NCI-H2227 (cell line): ENCODE data around the gene AKT1S1.

Experiments used
- DNase-seq: peaks from one replicate; lab custom pipeline; 2025; ENCODE audit not compliant: unreplicated experiment; lab: John Stamatoyannopoulos, UW

The AKT1S1 gene

DNA sequence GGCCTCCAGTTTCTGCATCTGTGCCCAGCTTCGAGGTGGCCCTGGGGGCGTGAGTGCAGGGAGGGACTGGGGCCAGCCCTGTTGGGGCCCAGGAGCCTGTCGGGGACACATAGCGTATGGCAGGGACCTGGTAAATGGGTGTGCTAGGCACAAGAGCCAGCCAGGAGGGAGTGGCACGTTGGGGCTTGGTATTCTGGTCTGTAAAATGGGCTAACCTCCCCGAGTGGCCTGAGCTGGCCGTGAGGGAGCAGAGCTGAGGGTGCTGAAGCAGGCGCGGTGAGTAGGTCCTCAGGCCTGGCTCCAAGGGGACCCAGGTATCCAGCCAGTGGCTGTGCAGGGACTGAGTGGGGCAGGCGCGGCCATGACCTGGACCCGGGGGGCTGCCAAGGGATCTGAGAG, 21.9 kb downstream of the AKT1S1 start:
- no peak for DNase-seq

DNA sequence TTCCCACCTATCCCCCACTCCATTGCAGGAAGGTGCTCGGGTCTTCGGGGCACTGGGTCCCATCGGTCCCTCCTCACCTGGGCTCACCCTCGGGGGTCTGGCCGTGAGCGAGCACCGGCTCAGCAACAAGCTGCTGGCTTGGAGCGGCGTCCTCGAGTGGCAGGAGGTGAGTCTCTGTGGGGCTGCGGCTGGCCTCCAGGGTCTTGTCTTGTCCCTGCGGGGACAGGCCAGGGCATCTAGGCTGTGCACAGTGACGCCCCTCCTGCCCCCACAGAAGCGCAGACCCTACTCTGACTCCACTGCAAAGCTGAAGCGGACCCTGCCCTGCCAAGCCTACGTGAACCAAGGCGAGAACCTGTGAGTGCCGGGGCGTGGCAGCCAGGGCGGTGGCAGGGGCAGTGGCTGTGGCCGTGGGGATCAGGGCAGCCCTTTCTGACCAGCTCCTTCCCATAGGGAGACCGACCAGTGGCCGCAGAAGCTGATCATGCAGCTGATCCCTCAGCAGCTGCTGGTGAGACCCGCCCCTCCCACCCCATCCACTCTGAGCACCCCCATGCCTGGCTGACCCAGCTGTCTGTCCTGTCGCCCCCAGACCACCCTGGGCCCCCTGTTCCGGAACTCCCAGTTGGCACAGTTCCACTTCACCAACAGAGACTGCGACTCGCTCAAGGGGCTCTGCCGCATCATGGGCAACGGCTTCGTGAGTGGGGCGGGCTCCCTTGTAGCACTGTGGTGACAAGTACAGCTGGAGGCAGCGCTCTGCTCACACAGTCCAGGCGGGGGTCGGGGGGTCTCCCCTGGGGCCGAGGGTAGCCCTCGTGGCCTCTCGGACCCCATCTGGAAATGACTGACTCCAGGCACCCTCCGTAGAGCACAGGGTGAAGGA, 22.5 kb downstream of the AKT1S1 start:
- DNase-seq: no peak

- DNase-seq: no peak
Measured at GRCh38 chr19:49853852-49854377, 23.2 kb downstream of the AKT1S1 start.

GRCh38 chr19:49852631-49853126, 24.5 kb downstream of the AKT1S1 start:
- no peak for DNase-seq

DNA sequence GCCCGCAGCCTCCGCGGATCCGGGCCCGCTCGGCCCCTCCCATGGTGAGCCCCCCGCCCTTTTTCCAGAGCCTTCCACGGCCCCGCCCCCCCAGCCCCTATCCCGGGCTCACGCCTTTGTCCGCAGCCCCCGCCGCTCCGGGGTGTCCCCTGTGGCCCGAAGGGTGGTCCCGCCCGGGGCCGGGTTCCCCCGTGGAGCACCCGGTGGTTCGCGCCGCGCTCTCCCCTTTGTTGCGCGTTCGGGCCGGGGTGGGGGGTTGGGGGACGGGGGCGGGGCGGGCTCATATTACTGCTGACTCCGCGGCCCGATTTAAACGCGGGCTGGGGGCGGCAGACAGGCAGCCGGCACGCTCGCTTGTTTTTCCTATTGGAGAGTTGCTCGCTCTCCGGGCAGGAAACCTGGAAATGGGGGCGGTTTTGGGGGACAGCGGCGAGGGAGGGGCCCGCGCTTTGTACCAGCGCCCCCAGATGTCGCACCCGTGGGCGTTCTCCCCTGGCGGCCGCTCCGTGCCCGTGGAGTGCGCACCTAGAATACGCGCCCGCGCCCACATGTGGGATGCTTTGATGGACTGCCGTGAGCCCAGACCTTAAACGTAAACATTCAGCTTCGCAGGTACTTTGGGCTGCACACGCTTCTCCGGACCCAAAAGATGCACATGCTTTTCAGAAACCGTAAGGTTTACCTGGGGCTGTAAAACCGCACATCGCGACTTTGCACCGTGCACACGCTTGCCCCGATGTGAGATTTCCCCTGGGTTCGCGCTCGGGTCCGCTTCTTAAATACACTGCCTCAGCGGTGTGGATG, 25.5 kb downstream of the AKT1S1 start:
- DNase-seq: peak; percentile 49

- peak; percentile 92 for DNase-seq
Measured at GRCh38 chr19:49850487-49851342, 26.4 kb downstream of the AKT1S1 start, which contains the start of gene PTOV1. Gene PTOV1, plus strand, starts transcription at chr19:49851159.

GRCh38 chr19:49850221-49850486, 27.0 kb downstream of the AKT1S1 start:
- no peak for DNase-seq

- no peak for DNase-seq
Measured at GRCh38 chr19:49849433-49850220, 27.5 kb downstream of the AKT1S1 start.

DNA sequence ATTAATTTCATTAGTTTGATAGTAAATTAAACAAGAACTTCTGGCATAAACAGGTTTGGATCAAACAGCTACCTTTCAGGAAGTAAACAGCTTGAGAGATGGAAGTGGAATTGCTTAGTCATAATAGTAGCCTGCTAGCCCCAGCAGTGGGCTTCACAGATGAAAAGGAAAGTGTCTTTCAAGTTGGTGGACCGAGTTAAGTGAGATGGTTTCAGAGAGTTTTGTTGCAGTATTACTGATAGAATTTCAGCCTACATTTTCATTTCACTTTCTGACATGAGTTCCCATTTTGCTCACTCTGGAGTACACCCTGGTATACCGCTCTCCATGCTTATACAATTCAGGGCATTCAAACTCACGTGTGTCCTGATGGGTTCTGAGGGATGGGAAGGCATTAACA, 28.2 kb downstream of the AKT1S1 start:
- DNase-seq: no peak

DNA sequence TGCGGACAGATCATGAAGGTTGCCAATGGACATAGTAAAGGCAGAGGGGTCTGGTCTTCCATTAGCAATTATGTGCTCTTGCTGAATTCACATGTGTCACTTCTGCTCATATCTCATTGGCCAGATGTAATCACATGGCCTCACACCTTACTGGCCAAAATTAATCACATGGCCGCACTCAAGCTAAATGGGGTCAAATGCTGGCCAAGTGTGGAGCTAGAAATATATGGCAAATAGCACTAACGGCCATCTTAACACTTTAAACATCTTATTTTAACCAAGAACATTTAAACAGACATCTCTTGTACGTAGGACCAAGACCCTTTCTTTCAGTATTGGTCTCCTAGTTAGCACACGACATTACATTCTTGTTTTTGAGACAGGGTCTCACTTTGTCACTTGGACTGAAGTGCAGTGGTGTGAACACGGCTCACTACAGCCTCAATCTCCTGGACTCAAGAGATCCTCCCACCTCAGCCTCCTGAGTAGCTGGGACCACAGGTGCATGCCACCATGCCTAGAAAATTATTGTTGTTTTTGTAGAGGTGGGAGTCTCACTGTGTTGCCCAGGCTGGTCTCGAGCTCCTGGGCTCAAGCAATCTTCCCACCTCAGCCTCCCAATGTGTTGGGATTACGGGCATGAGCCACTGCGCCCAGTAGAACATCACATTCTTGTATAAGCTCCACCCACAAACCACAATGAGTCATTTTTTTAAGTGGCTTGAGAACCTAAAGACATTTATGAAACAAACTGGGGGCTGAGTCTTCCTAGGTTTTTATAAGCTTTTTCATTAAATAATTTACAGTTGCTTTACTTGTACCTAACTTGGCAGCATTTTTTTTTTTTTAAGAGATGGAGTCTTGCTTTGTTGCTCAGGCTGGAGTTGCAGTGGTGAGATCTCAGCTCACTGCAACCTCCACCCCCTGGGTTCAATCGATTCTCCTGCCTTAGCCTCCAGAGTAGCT, 29.1 kb downstream of the AKT1S1 start:
- DNase-seq: no peak

DNA sequence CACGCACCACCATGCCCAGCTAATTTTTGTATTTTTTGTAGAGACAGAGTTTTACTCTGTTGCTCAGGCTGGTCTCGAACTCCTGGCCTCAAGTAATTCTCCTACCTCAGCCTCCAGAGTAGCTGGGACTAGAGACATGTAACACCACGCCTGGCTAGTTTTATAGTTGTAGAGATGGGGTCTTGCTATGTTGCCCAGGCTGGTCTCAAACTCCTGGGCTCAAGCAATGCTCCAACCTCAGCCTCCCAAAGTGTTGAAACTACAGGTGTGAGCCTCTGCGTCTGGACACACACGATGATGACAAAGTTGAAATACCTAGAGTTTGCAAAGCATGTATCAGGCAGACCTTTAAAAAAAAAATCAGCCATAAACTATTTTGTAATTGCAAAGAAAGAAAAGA, 30.7 kb downstream of the AKT1S1 start:
- DNase-seq: no peak

DNA sequence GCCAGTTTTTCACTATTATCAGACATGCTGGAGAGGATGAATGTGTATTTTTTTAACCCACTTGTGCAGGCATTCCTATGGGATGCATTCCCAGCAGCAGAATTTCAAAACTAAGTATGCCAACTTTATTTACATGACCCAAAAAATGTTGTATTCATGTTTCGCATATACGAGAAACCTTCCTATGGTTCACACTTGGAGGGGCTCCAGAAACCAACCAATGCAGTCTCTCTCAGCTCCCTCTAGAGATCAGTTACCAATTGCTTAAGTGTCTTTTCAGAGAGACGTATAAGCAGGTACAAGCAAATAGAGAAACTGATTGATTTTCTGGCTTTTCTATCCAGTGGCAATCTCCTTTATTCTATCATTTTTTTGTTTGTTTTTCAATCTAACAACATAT, 31.7 kb downstream of the AKT1S1 start:
- no peak for DNase-seq

GRCh38 chr19:49844138-49845095, 32.7 kb downstream of the AKT1S1 start:
- no peak for DNase-seq

DNA sequence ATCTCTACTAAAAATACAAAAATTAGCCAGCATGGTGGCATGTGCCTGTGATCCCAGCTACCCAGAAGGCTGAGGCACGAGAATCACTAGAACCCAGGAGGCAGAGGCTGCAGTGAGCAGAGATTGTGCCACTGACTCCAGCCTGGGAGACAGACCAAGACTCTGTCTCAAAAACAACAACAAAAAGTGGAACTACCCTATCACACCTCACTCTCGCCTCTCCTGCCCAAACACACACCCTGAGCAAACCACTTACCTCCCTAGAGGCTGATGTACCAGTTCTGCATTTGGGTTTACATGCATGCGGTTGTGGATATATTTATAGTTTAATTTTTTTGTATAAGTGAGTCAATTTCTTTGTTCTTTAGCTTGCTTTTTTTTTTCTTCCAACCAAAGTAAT, 33.9 kb downstream of the AKT1S1 start:
- DNase-seq: no peak

DNA sequence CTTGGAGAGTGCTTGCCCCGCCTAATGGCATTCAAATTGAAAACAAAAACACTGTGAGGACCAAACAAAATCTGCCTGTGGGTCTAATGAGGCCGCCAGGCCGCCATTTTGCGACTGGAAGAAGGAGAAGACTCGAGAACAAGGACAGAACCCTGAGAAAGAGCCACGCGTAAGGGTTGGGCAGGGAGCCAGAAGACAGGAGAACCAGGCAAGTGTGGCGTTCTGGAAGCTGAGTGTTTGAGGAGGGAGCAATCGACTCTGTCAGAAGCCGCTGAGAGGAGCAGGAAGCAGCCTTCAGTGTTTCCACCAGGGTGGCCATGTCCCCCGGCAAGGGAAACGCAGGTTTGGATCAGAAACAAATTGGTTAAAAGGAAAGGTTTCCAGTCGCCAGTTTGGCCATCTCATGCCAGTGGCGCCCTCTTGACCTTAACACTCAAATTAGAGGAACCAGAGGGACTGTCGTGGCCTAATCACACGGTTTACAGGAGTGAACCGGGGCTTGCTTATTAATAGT, 36.4 kb downstream of the AKT1S1 start:
- no peak for DNase-seq

DNA sequence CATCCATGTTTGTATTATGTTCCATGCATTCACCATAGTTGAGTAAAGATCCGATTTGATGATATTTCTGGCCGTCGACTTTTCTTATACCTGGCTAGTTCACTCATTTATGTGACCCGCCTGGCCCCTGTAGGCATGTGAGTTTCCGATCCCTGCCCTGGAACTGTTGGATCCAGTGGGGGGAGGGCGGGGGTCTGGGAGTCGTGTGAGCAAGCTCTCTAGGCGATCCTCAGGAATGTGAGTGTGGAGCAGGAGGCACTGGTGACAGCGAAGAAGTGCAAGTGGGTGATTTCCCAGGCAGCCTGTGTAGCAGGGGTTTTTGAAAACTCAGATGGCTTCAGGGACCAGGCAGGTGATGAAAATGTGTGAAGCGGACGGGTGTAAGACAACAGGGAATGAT, 36.8 kb downstream of the AKT1S1 start:
- no peak for DNase-seq

GRCh38 chr19:49839713-49840112, 37.4 kb downstream of the AKT1S1 start:
- no peak for DNase-seq
